ENCODE data around the gene C18orf63. TPM values are rescaled to one million over a fixed set of nuclear protein-coding genes. Genes with fewer than 3 reads are reported as not detected.

Gene C18orf63
- total and polyA plus RNA-seq, 4 donors = not detected

- DNase-seq (ENCODE audit: low spot score) = no peak
- Histone ChIP-seq H3K27ac (ENCODE audit: low read depth in 1 of 2, low read length in 2 of 2) (no peak overlapping the region), H3K36me3 (ENCODE audit: control insufficient read depth in 4 of 4, insufficient read depth in 3 of 4, low read depth in 1 of 4, low read length in 3 of 4) (no peaks in the 10 kb centered on the region), H3K4me1 (ENCODE audit: control insufficient read depth in 4 of 4, insufficient read depth in 4 of 4, low read length in 3 of 4) (peaks cover 0 to 9% (median 5%) of the 10 kb centered on the region in 4 donors), H3K4me3 (ENCODE audit: low read depth in 1 of 3, low read length in 3 of 3) (no peak overlapping the region), H3K27me3 (ENCODE audit: control insufficient read depth in 4 of 4, insufficient read depth in 4 of 4, low read length in 3 of 4) (no peaks in the 10 kb centered on the region), H3K9ac (ENCODE audit: low read depth in 1 of 2, low read length in 2 of 2) (no peak overlapping the region), H3K9me3 (ENCODE audit: control insufficient read depth in 4 of 4, low read length in 3 of 4) (no peaks in the 10 kb centered on the region)
- 95% methylated on average over 4 of the region's 4 CpGs for WGBS
- TF ChIP-seq RAD21 (IDR thresholded peaks at IDR 0.05) (no peak), EGR1 (IDR thresholded peaks at IDR 0.05; ENCODE audit: low read depth in 2 of 2) (no peak), YY1 (IDR thresholded peaks at IDR 0.05) (no peak), NR2F2 (IDR thresholded peaks at IDR 0.05) (no peak), ZBTB33 (IDR thresholded peaks at IDR 0.05) (no peak), ATF3 (IDR thresholded peaks at IDR 0.05) (no peak), RXRA (IDR thresholded peaks at IDR 0.05) (no peak), REST (IDR thresholded peaks at IDR 0.05) (no peak), JUND (IDR thresholded peaks at IDR 0.05) (no peak), MAX (IDR thresholded peaks at IDR 0.05) (no peak)
These were observed 76.7 kb downstream of the C18orf63 start for GRCh38 chr18:74392323-74392722.

GRCh38 chr18:74395006-74395405, 79.4 kb downstream of the C18orf63 start:
- no peak for DNase-seq (ENCODE audit: low spot score)
- no peak for TF ChIP-seq MAX (IDR thresholded peaks at IDR 0.05)
- no peak for TF ChIP-seq RXRA (IDR thresholded peaks at IDR 0.05)
- no peak for TF ChIP-seq ZBTB33 (IDR thresholded peaks at IDR 0.05)
- no peak for TF ChIP-seq RAD21 (IDR thresholded peaks at IDR 0.05)
- no peak for TF ChIP-seq HNF4A (conservative IDR thresholded peaks at IDR 0.05)
- TF ChIP-seq SP1 (IDR thresholded peaks at IDR 0.05) = no peak
- TF ChIP-seq JUND (IDR thresholded peaks at IDR 0.05) = no peak
- TF ChIP-seq CTCF (IDR thresholded peaks at IDR 0.05; ENCODE audit: low read depth, low read length, missing input control) = no peak
- no peak for TF ChIP-seq FOXA2 (IDR thresholded peaks at IDR 0.05)
- TF ChIP-seq TAF1 (conservative IDR thresholded peaks at IDR 0.05) = no peak
- no peak for TF ChIP-seq GABPA (IDR thresholded peaks at IDR 0.05 in 1 of 2, conservative IDR thresholded peaks at IDR 0.05 in 1 of 2)
- no peak for TF ChIP-seq NR2F2 (IDR thresholded peaks at IDR 0.05)
- TF ChIP-seq YY1 (IDR thresholded peaks at IDR 0.05) = no peak
- no peak for TF ChIP-seq HNF4G (IDR thresholded peaks at IDR 0.05)
- no peaks in the 10 kb centered on the region for H3K27me3 ChIP-seq (ENCODE audit: control insufficient read depth in 4 of 4, insufficient read depth in 4 of 4, low read length in 3 of 4)
- H3K27ac ChIP-seq (ENCODE audit: low read depth in 1 of 2, low read length in 2 of 2) = no peak overlapping the region
- peaks cover 0 to 9% (median 5%) of the 10 kb centered on the region in 4 donors for H3K4me1 ChIP-seq (ENCODE audit: control insufficient read depth in 4 of 4, insufficient read depth in 4 of 4, low read length in 3 of 4)
- H3K4me3 ChIP-seq (ENCODE audit: low read depth in 1 of 3, low read length in 3 of 3) = no peak overlapping the region
- no peaks in the 10 kb centered on the region for H3K9me3 ChIP-seq (ENCODE audit: control insufficient read depth in 4 of 4, low read length in 3 of 4)
- H3K36me3 ChIP-seq (ENCODE audit: control insufficient read depth in 4 of 4, insufficient read depth in 3 of 4, low read depth in 1 of 4, low read length in 3 of 4) = no peaks in the 10 kb centered on the region
- H3K9ac ChIP-seq (ENCODE audit: low read depth in 1 of 2, low read length in 2 of 2) = no peak overlapping the region
- 94% methylated on average over 7 of the region's 7 CpGs for WGBS

All from liver (tissue), 9 donors.